Fibroblast of lung (primary cell): ENCODE measurements around the gene PATJ. TPM values are rescaled to one million over a fixed set of nuclear protein-coding genes. Genes with fewer than 3 reads are reported as not detected.
"Not testable (repeated sequence)": the region's sequence is repeated elsewhere in the genome, so short reads cannot be mapped to it uniquely, and the experiment has no call there.

Experiments used
- DNase-seq, 2 donors: peaks; one replicate each; pipeline versions ENCODE4 v3.0.0 to v3.0.0-alpha.2; 2010; ENCODE audit warnings: low read depth in 2 of 2
- H2AFZ ChIP-seq: 2 replicates; pipeline ENCODE4 v1.5.1; 2012; ENCODE audit warnings: low read length, control low read depth, inconsistent platforms
- H3K27ac ChIP-seq: 2 replicates; pipeline ENCODE4 v1.5.1; 2011; ENCODE audit warnings: low read length, control low read depth; ENCODE audit not compliant: insufficient read depth
- H3K27me3 ChIP-seq: 2 replicates; pipeline ENCODE4 v1.5.1; 2011; ENCODE audit warnings: mild to moderate bottlenecking, low read length; ENCODE audit not compliant: control insufficient read depth, insufficient read depth
- H3K36me3 ChIP-seq: 2 replicates; pipeline ENCODE4 v1.5.1; 2011; ENCODE audit warnings: low read length; ENCODE audit not compliant: control insufficient read depth, insufficient read depth
- H3K4me1 ChIP-seq: 2 replicates; pipeline ENCODE4 v1.5.1; 2011; ENCODE audit warnings: low read length; ENCODE audit not compliant: control insufficient read depth, insufficient read depth; ENCODE audit errors: extremely low read depth
- H3K4me2 ChIP-seq: 2 replicates; pipeline ENCODE4 v1.5.1; 2011; ENCODE audit warnings: low read length, control low read depth; ENCODE audit not compliant: insufficient read depth; ENCODE audit errors: extremely low read depth
- H3K4me3 ChIP-seq, 4 experiments: fragments of 200-600 bp in 1 of 4; sonication (generic) in 1 of 4; replicated peaks in 1 of 4; 2 replicates each; pipeline ENCODE4 v1.5.1; 2011 to 2016; ENCODE audit warnings: low read length in 4 of 4, low read depth in 3 of 4, mild to moderate bottlenecking in 3 of 4, control low read depth in 2 of 4, inconsistent platforms in 1 of 4, mixed read lengths in 1 of 4; ENCODE audit not compliant: insufficient read depth in 1 of 4; ENCODE audit errors: control extremely low read depth in 1 of 4
- H3K79me2 ChIP-seq: 2 replicates; pipeline ENCODE4 v1.5.1; 2012; ENCODE audit warnings: mild to moderate bottlenecking, low read length, inconsistent platforms; ENCODE audit not compliant: control insufficient read depth, insufficient read depth
- H3K9ac ChIP-seq: 2 replicates; pipeline ENCODE4 v1.5.1; 2011; ENCODE audit warnings: mild to moderate bottlenecking, low read length, control low read depth; ENCODE audit not compliant: insufficient read depth
- H3K9me3 ChIP-seq: 2 replicates; pipeline ENCODE4 v1.5.1; 2012; ENCODE audit warnings: low read depth, low read length; ENCODE audit not compliant: control insufficient read depth, insufficient read depth
- H4K20me1 ChIP-seq: 2 replicates; pipeline ENCODE4 v1.5.1; 2011; ENCODE audit warnings: low read length; ENCODE audit not compliant: control insufficient read depth, insufficient read depth; ENCODE audit errors: extremely low read depth
- CTCF ChIP-seq, 2 donors: IDR thresholded peaks in 1 of 2; conservative IDR thresholded peaks in 1 of 2; 1 replicate in 1 of 2; 2 replicates in 1 of 2; pipeline ENCODE4 v1.5.1; 2011 to 2012; ENCODE audit warnings: low read length in 2 of 2, control low read depth in 1 of 2, inconsistent platforms in 1 of 2, low read depth in 1 of 2, mild to moderate bottlenecking in 1 of 2
- EZH2 ChIP-seq: IDR thresholded peaks from 2 replicates; pipeline ENCODE4 v1.5.1; 2012; ENCODE audit warnings: low read length, control low read depth, mild to moderate bottlenecking; ENCODE audit errors: missing control alignments
- polyA plus RNA-seq, 2 donors: library from polyadenylated mRNA; depleted of rRNA in 1 of 2; stranded (reverse) in 1 of 2; unstranded in 1 of 2; fragments of >200 nt; gene quantifications; 2 replicates each; pipeline ENCODE4 v1.2.1, GENCODE V29; 2011 to 2012; ENCODE audit warnings: missing spikeins in 1 of 2
- total RNA-seq: library from RNA; depleted of rRNA; stranded (reverse); fragments of >200 nt; gene quantifications from 2 replicates; pipeline ENCODE4 v1.2.1, GENCODE V29; 2014

PATJ gene
- total and polyA plus RNA-seq, 2 donors (not counting 1 experiment from before 2014, with no cell fraction given) = 2.5 to 12.4 TPM

- peaks cover 4% of the 10 kb centered on the region for H3K4me1 ChIP-seq
- H3K27ac ChIP-seq = no peak overlapping the region
- TF ChIP-seq CTCF (conservative IDR thresholded peaks at IDR 0.05 in 1 of 2, IDR thresholded peaks at IDR 0.05 in 1 of 2; ENCODE audit: low read depth in 1 of 2, low read length in 2 of 2) (peak in 1 of 2 donors; percentile 26), EZH2 (no peak)
- H3K79me2 ChIP-seq = no peaks in the 10 kb centered on the region
- no peaks in the 10 kb centered on the region for H4K20me1 ChIP-seq
- no peaks in the 10 kb centered on the region for H3K36me3 ChIP-seq
- no peak for DNase-seq
- no peak overlapping the region for H3K9ac ChIP-seq
- H2AFZ ChIP-seq = no peak overlapping the region
- no peaks in the 10 kb centered on the region for H3K27me3 ChIP-seq
- H3K9me3 ChIP-seq = no peaks in the 10 kb centered on the region
- no peak overlapping the region for H3K4me2 ChIP-seq
- no peak overlapping the region for H3K4me3 ChIP-seq
Measured at GRCh38 chr1:61842863-61843514, 100.7 kb downstream of the PATJ start.

GRCh38 chr1:61844006-61844405 lies 101.7 kb downstream of the PATJ start:
- peaks cover 3% of the 10 kb centered on the region for H3K4me1 ChIP-seq
- no peak overlapping the region for H2AFZ ChIP-seq
- H3K36me3 ChIP-seq = no peaks in the 10 kb centered on the region
- H3K27ac ChIP-seq = no peak overlapping the region
- no peaks in the 10 kb centered on the region for H4K20me1 ChIP-seq
- no peaks in the 10 kb centered on the region for H3K79me2 ChIP-seq
- H3K4me3 ChIP-seq = no peak overlapping the region
- no peaks in the 10 kb centered on the region for H3K27me3 ChIP-seq
- no peaks in the 10 kb centered on the region for H3K9me3 ChIP-seq
- TF ChIP-seq CTCF (conservative IDR thresholded peaks at IDR 0.05 in 1 of 2, IDR thresholded peaks at IDR 0.05 in 1 of 2; ENCODE audit: low read depth in 1 of 2, low read length in 2 of 2) (no peak), EZH2 (no peak)
- no peak overlapping the region for H3K4me2 ChIP-seq
- H3K9ac ChIP-seq = no peak overlapping the region
- DNase-seq = no peak

GRCh38 chr1:61844664-61845063 lies 102.4 kb downstream of the PATJ start:
- H3K4me1 ChIP-seq, H4K20me1 ChIP-seq, H3K9ac ChIP-seq, H3K27me3 ChIP-seq, DNase-seq, H3K36me3 ChIP-seq, H3K27ac ChIP-seq, H3K4me2 ChIP-seq, H2AFZ ChIP-seq, H3K79me2 ChIP-seq, H3K9me3 ChIP-seq, H3K4me3 ChIP-seq: not testable (repeated sequence)
